GM19035 (cell line): ENCODE data around the gene RSPH10B.
A peak's percentile ranks its signal among the peaks of the same experiment; 100 is the strongest.
"Not testable (repeated sequence)": the region's sequence is repeated elsewhere in the genome, so short reads cannot be mapped to it uniquely, and the experiment has no call there.

Experiments used
- ATAC-seq: cut with Tn5 transposase; IDR thresholded peaks from one replicate; pipeline ENCODE4 v1.9.1; 2021; ENCODE audit not compliant: unreplicated experiment

The RSPH10B gene

DNA sequence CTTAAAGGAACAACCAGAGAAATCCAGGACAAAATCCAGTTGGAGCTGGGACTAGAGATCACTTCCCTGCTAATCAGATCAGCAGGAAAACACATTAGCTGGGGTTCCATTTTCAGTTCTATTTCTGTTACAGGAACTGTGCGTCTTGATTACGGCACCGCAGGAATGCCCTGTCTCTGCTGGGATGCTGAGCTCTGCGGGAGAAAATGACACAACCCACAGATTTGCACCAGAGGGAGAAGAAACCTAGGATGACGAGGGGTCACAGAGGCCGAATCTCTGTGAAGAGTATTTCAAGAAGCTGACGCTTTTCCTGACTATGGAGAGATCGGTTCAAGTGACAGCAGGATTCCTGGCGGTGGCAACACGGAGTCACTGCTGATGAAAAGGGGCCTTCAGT is 40.2 kb downstream of the RSPH10B start:
- not testable (repeated sequence) for ATAC-seq

DNA sequence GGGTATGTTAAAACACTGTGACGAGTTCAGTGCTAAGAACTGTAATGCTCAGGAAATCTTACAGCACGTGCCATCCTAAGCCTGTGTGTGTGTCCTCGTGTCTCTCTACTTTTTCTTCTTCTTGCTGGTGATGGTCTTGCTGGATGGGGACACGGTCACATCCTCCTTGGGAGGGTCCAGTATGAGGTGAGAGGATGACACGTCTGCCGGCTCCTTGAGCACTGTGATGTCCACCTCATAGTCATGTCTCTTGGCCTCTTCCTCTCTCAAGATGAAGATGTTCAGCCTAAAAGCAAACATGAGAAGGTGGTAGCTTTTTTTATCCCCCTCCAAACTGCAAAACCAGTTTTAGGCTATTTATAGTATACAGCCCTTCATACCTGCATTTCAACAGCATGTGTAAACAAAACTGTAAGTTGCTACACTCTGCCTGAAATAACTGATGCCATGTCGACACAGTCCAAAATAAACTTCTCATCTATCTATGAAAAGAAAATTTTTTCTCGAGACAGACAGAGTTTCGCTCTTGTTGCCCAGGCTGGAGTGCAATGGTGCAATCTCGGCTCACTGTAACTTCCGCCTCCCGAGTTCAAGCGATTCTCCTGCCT is 44.1 kb downstream of the RSPH10B start:
- not testable (repeated sequence) for ATAC-seq

DNA sequence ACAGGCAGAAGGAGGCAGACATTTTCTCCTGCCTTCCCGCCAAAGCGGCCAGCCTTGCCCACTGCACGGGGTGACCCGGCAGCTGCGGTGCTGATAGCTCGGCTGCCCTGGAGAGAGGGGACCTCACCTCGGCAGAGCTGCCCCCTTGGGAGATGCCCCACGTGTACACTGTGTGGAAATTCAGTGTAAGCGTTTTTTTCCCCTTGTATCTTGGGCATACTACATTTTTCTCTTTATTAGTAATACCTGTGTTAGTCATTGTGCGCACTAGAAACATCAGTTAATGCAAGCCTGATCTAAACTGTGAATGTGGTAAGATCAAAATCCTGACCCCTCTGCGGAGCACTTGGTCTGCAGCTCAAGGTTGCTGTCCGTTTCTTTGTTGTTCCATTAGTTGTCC is 45.9 kb downstream of the RSPH10B start:
- not testable (repeated sequence) for ATAC-seq

DNA sequence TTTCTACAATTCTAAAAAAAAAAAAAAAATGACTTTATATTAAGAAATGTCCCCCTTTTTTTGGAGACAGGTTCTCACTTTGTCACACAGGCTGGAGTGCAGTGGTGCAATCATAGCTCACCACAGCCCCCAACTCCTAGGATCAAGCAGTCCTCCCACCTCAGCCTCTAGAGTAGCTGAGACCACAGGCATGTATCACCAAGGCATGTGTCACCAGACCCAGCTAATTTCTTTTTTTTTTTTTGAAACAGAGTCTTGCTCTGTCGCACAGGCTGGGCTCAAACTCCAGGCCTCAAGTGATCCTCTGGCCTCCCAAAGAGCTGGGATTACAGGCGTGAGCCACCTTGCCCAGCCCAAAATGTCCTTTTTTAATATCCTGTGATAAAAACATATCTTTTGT is 46.3 kb downstream of the RSPH10B start:
- ATAC-seq, result not testable (repeated sequence)

DNA sequence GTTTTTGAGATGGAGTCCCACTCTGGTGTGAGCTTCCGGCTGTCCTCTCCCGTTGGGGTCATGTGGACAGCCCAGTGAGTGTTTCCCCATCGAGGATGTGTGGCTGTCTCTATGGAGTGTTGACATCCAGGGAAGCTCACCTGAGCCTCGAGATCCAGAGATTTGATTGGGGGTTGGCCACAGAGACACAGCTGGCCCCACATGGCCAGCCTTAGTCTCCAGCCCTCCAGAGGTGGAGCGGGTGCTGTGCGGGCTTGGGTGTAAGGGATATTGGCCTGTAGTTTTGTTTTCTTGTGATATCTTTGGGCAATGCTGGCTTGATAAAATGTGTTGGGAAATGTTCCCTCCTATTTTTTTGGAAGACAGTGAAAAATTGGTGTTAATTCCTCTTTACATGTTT is 54.0 kb downstream of the RSPH10B start:
- not testable (repeated sequence) for ATAC-seq

DNA sequence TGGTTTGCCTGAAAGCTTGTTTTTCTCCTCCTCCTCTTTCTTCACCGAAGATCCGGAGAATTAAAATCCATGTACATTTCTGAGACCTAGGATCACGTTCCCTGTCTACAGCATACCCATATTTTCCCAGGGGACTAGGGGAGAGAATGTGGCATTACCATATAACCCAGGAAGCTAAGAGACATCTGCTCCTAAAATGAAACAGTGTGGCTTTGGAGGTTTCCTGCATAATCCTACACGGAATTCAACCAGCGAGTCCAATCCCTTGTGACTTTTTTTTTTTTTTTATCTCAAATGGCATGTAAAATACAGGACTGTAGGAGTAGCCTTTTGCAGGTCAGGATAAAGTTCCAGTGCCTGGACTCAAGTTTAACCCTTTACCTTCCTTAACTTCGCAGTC is 61.7 kb downstream of the RSPH10B start:
- ATAC-seq, result not testable (repeated sequence)

DNA sequence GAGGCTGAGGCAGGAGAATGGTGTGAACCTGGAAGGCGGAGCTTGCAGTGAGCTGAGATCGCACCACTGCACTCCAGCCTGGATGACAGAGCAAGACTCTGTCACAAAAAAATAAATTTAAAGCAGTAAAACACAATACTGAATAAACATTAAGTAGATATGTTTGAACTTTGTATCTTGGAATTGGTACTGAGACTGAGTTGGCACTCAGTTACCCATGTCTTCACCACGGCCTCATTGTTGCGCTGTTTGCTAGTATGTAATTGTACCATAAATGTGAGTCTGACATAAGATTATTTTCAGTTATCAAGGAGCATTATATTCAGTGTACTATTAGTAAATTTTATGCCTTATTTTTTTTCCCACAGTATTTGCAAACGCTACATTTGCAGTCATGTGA is 65.8 kb downstream of the RSPH10B start:
- ATAC-seq, result not testable (repeated sequence)

DNA sequence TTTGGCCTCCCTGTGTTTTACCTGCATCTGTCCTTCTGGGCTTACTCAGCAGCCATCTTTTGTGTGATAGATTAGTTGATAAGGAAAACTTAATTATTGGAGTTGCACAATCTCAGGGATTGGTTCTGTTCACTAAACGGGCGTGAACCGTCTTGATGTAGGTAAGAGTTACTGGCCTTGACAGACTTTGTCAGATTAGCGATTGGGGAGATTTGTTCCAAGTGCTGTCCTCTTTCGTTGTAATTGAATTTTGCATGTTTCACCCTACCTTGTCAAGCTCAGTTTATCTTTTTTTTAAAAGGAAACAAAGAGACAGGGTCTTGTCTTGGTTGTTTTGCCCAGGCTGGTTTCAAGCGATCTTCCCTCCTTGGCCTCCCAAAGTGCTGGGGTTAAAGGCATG is 67.5 kb downstream of the RSPH10B start:
- ATAC-seq, result not testable (repeated sequence)

DNA sequence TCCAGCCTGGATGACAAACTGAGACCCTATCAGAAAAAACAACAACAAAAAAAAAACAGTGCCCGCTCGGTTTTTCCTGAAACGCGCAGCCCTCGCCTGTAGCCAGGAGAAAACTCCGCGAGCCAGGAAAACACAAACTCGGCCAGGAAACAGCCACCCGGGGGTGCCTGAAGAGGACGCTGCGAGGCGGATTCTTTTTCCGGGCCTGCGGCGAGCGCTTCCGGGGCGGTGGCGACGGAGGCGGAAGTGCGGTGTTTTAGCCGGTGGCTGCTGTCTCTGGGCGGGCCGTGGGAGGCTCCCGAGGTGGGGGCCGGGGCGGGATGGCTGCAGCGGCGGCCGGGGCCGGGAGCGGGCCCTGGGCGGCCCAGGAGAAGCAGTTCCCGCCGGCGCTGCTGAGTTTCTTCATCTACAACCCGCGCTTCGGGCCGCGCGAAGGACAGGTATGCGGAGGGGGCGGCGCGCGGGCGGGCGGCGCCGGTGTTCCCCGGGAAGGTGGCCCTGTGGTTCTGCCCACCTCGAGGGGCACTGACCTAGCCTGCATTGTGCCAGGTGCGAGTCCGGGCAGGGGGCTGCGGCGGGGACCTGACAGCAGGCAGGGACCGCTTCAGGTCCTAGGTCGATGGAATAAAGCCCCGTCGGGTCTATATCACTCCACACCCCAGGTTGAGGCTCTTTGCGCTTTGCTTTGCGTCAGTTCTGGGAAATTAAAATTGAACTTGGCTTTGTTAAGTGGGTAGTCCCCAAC is 71.8 kb downstream of the RSPH10B start, which contains the start of gene CCZ1:
Gene CCZ1 (plus strand): TSS at position 254 of the 745 bp plus-strand sequence. CDS start 67 bp downstream, at position 321.
- peak; percentile 83 for ATAC-seq

DNA sequence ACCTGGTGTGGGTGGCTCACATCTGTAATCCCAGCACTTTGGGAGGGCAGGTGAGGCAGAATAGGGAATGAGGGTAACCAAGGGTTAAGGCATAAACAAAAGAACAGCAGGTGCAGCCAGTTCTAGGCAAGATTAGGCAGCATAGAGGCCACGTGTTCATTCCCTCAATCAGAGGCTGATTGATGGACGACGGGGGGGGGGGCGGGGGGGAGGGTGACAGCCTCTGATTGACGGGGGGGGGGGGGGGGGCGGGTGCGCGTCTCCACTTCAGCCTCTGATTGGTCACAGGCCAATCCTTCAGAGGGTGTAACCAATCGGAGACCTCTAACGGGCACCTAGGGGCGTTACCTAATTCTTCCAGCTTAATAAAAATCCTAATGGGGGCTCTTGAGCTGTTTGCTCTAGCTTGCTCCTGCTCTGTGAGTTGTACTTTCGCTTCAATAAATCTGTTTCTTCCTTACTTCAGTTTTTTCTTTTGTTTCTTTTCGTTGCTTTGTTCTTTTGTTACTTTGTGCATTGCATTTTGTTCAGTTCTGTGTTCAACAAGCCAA is 73.0 kb downstream of the RSPH10B start:
- ATAC-seq, result not testable (repeated sequence)

DNA sequence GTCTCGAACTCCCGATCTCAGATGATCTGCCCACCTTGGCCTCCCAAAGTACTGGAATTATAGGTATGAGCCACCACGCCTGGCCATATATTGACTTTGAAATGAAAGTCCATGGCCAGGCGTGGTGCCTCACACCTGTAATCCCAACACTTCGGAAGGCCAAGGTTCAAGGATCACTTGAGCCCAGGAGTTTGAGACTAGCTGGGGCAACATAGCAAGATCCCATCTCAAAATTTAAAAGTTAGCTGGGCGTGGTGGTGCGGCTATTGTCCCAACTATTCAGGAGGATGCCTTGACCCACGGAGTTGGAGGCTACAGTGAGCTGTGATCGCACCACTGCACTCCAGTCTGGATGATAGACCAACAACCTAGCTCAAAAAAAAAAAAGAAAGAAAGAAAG is 78.0 kb downstream of the RSPH10B start:
- no peak for ATAC-seq

DNA sequence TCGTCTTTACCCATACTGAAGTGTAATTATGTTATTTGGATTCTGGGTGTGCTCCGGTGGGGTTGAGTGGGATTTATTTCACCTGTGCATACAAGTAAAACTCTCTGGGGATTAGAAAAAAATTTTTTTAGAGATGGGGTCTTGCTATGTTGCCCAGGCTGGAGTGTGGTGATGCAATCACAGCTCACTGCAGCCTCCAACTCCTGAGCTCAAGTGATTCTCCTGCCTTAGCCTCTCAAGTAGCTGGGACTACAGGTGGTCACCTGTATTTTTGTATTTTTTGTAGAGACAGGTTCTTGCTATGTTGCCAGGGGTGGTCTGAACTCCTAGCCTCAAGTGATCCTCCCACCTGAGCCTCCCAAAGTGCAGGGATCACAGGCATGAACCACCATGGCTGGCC is 80.2 kb downstream of the RSPH10B start:
- not testable (repeated sequence) for ATAC-seq

DNA sequence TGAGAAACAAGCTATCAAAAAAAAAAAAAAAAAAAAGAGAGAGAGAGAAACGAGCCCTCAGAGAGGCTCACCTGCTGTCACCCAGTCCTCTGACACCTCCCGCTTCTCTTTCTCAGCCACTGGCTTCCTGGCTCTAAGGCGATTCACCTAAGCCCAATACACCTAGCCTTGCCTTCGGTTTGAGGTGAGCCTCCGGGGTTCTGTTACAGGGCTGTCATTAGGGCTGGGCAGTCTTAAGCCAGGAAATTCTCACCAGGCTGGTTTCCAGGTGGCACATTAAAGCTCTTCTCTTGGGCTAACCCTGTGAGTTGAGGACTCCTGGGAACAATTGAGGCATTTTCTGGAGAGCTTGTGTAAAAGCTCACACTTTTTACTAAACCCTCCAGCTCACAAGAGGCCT is 82.5 kb downstream of the RSPH10B start:
- ATAC-seq, result not testable (repeated sequence)

DNA sequence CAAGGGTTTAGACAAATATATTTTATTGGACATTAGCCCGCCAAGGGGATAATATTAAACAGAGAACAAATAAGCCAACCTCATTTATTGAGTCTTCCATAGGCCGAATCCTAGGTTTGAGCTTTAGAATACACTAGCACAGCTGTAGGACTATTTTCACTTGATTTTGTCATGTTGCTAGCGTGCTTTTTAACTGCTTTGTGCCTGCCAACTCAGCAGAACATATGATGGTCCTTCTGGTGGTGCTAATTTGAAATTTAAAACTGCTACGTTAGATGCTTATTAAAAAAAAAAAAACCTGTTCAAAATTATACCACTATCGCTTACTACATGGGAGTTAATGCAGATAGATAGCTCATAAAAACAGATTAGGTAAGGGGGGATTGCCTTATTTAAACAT is 86.1 kb downstream of the RSPH10B start:
- ATAC-seq, result not testable (repeated sequence)

DNA sequence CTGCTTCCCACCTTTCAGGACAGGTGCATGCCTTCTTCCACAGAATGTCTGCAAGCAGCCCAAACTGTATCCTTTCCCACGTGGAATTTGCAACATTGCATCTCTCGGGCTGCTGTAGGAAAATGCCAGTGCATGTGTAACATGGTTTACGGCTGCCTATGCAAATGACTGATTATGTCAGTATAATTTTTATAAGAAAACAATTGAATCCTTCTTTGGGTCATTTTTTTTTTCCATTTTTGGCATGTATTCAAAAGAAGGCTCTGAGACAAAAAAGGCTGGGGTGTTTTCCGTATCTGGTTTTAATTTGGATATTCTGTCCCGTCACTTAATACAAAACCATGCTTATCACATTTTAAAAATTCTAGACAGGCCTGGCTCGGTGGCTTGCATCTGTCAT is 90.4 kb downstream of the RSPH10B start:
- ATAC-seq, result not testable (repeated sequence)

DNA sequence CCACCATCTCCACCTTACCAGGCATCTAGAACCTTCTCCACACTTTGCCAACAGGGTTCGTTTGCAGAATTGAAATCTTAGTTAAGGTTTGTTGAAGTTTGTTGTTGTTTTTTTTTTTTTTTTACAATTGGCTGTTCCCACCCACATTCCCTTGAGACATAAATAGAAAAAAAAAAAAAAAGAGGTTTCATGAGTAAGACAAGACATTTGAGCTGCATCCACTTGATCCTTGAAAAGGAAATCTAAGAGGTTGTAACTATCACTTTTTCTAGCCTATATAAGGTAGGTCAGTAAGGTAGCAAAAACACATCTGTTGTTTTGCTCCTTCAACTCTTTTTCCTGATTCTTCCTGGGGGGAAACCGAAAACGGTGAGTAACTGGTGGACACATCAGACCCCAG is 90.9 kb downstream of the RSPH10B start:
- not testable (repeated sequence) for ATAC-seq
